Fibroblast of villous mesenchyme (primary cell): ENCODE results near the gene UXT. TPM values are rescaled to one million over a fixed set of nuclear protein-coding genes. Genes with fewer than 3 reads are reported as not detected.

Source experiments
- DNase-seq: peaks from one replicate; pipeline ENCODE4 v3.0.0-alpha.2; 2010; ENCODE audit warnings: low read depth
- H3K4me3 ChIP-seq: 2 replicates; pipeline ENCODE4 v1.5.1; 2011; ENCODE audit warnings: low read depth, mild to moderate bottlenecking, low read length
- CTCF ChIP-seq: IDR thresholded peaks from 2 replicates; pipeline ENCODE4 v1.5.1; 2012; ENCODE audit warnings: low read depth, mild to moderate bottlenecking, low read length; ENCODE audit not compliant: insufficient read depth
- total RNA-seq: library from RNA; depleted of rRNA; stranded (reverse); fragments of >200 nt; gene quantifications from 2 replicates; pipeline ENCODE4 v1.2.3, GENCODE V29; 2012

UXT gene
- total RNA-seq, 1 donor = 91.5 TPM

GRCh38 chrX:47638816-47639215 is 20.2 kb downstream of the UXT start:
- DNase-seq = no peak
- TF ChIP-seq CTCF = no peak
- no peak overlapping the region for H3K4me3 ChIP-seq

- TF ChIP-seq CTCF = no peak
- no peak overlapping the region for H3K4me3 ChIP-seq
- no peak for DNase-seq
These were observed 21.3 kb downstream of the UXT start for GRCh38 chrX:47637546-47638195.

- no peak for DNase-seq
- no peak for TF ChIP-seq CTCF
- H3K4me3 ChIP-seq = no peak overlapping the region
These were observed 24.0 kb downstream of the UXT start for GRCh38 chrX:47634871-47635575.

GRCh38 chrX:47633689-47634590 is 25.0 kb downstream of the UXT start:
- no peak overlapping the region for H3K4me3 ChIP-seq
- no peak for TF ChIP-seq CTCF
- peak; percentile 12 for DNase-seq

- DNase-seq = no peak
- H3K4me3 ChIP-seq = no peak overlapping the region
- no peak for TF ChIP-seq CTCF
These were observed 26.3 kb downstream of the UXT start for GRCh38 chrX:47632666-47633065.

GRCh38 chrX:47631676-47632075 is 27.3 kb downstream of the UXT start:
- TF ChIP-seq CTCF = no peak
- DNase-seq = no peak
- H3K4me3 ChIP-seq = no peak overlapping the region
